Upper lobe of right lung (tissue), 1 donor: ENCODE results near the gene OR51S1. TPM values are rescaled to one million over a fixed set of nuclear protein-coding genes. Genes with fewer than 3 reads are reported as not detected.
"Not testable (repeated sequence)": the region's sequence is repeated elsewhere in the genome, so short reads cannot be mapped to it uniquely, and the experiment has no call there.

Experiments
- ATAC-seq: fragments of 200-7000 bp; cut with Tn5 transposase; one replicate; pipeline ENCODE4 v1.9.1; 2020; ENCODE audit warnings: mild to moderate bottlenecking, moderate library complexity
- DNase-seq: peaks from one replicate; pipeline ENCODE4 v3.0.0-alpha.2; 2020
- H3K27ac ChIP-seq: fragments of 200-600 bp; one replicate; pipeline ENCODE4 v1.8.0; 2022
- H3K27me3 ChIP-seq: fragments of 200-600 bp; one replicate; pipeline ENCODE4 v1.8.0; 2022; ENCODE audit warnings: mild to moderate bottlenecking
- H3K36me3 ChIP-seq: fragments of 200-600 bp; one replicate; pipeline ENCODE4 v1.8.0; 2022
- H3K4me1 ChIP-seq: fragments of 200-600 bp; one replicate; pipeline ENCODE4 v1.8.0; 2022
- H3K4me3 ChIP-seq: fragments of 200-600 bp; one replicate; pipeline ENCODE4 v1.8.0; 2022; ENCODE audit warnings: mild to moderate bottlenecking
- H3K9me3 ChIP-seq: fragments of 200-600 bp; one replicate; pipeline ENCODE4 v1.8.0; 2022
- CTCF ChIP-seq: fragments of 200-600 bp; IDR thresholded peaks from one replicate; pipeline ENCODE4 v1.8.0; 2022; ENCODE audit warnings: antibody characterized with exemption
- intact Hi-C: fragments of 100-400 bp; cut with DNase I; formaldehyde crosslinking; loops from one replicate; pipeline ENCODE4 v1.11.0; 2022
- total RNA-seq: library from RNA; stranded (reverse); fragmentation: NEBNext Ultra II Directional; extraction: Animal tissue kit (Norgen Biotek cat#: 25700); gene quantifications from one replicate; pipeline ENCODE4 v1.2.1, GENCODE V29; 2021
- donor health status: DM: no; HTN: yes; CAD: no; lungs with severe emphysema.

OR51S1 gene
- total RNA-seq, 1 donor from 2014 or later = not detected

- intact Hi-C loops = no loop called here
- no peaks in the 10 kb centered on the region for H3K36me3 ChIP-seq
- H3K4me1 ChIP-seq = no peaks in the 10 kb centered on the region
- DNase-seq = no peak
- no peak for TF ChIP-seq CTCF
- no peaks in the 10 kb centered on the region for H3K9me3 ChIP-seq
- no peak overlapping the region for H3K27ac ChIP-seq
- no peak for ATAC-seq
- no peaks in the 10 kb centered on the region for H3K27me3 ChIP-seq
- no peak overlapping the region for H3K4me3 ChIP-seq
These were observed 14.9 kb upstream of the OR51S1 start for GRCh38 chr11:4863876-4864275.

GRCh38 chr11:4862447-4863236 is 13.6 kb upstream of the OR51S1 start:
- Histone ChIP-seq H3K4me3 (no peak overlapping the region), H3K36me3 (no peaks in the 10 kb centered on the region), H3K4me1 (no peaks in the 10 kb centered on the region), H3K27me3 (no peaks in the 10 kb centered on the region), H3K9me3 (no peaks in the 10 kb centered on the region), H3K27ac (no peak overlapping the region)
- intact Hi-C loops = no loop called here
- no peak for TF ChIP-seq CTCF
- no peak for DNase-seq
- no peak for ATAC-seq

GRCh38 chr11:4854286-4854685 is 5.3 kb upstream of the OR51S1 start:
- H3K4me1 ChIP-seq, H3K36me3 ChIP-seq, H3K4me3 ChIP-seq, DNase-seq, H3K27ac ChIP-seq, ATAC-seq, H3K27me3 ChIP-seq, intact Hi-C loops, H3K9me3 ChIP-seq: not testable (repeated sequence)

GRCh38 chr11:4851033-4851432 is 2.0 kb upstream of the OR51S1 start:
- no peak for TF ChIP-seq CTCF
- H3K27me3 ChIP-seq = no peaks in the 10 kb centered on the region
- ATAC-seq (no peak), DNase-seq (no peak)
- H3K27ac ChIP-seq = no peak overlapping the region
- H3K4me1 ChIP-seq = no peaks in the 10 kb centered on the region
- H3K36me3 ChIP-seq = no peaks in the 10 kb centered on the region
- no peak overlapping the region for H3K4me3 ChIP-seq
- intact Hi-C loops = no loop called here
- H3K9me3 ChIP-seq = no peaks in the 10 kb centered on the region

GRCh38 chr11:4839851-4840549 is 9.0 kb downstream of the OR51S1 start:
- intact Hi-C loops = no loop called here
- Histone ChIP-seq H3K27ac (no peak overlapping the region), H3K4me3 (no peak overlapping the region), H3K27me3 (no peaks in the 10 kb centered on the region), H3K9me3 (no peaks in the 10 kb centered on the region), H3K36me3 (no peaks in the 10 kb centered on the region), H3K4me1 (no peaks in the 10 kb centered on the region)
- DNase-seq (no peak), ATAC-seq (no peak)
- no peak for TF ChIP-seq CTCF

GRCh38 chr11:4830909-4831308 is 18.1 kb downstream of the OR51S1 start:
- no peaks in the 10 kb centered on the region for H3K9me3 ChIP-seq
- H3K27ac ChIP-seq = no peak overlapping the region
- ATAC-seq (no peak), DNase-seq (no peak)
- intact Hi-C loops = no loop called here
- H3K4me1 ChIP-seq = no peaks in the 10 kb centered on the region
- no peak overlapping the region for H3K4me3 ChIP-seq
- H3K27me3 ChIP-seq = no peaks in the 10 kb centered on the region
- H3K36me3 ChIP-seq = no peaks in the 10 kb centered on the region
- TF ChIP-seq CTCF = no peak
